ENCODE results near the gene CYP3A7. TPM values are rescaled to one million over a fixed set of nuclear protein-coding genes. Genes with fewer than 3 reads are reported as not detected.
"Not testable (repeated sequence)": the region's sequence is repeated elsewhere in the genome, so short reads cannot be mapped to it uniquely, and the experiment has no call there.

CYP3A7 gene
- total and polyA plus RNA-seq, 2 of the 13 experiments (the other 11 are each of a cell fraction or from before 2014, with no cell fraction given) = 5.8 to 6.4 TPM

GRCh38 chr7:99699946-99700345, 35.0 kb downstream of the CYP3A7 start (continued):
- TF ChIP-seq ZNF646 (CRISPR knock-in tag; IDR thresholded peaks at IDR 0.05) = no peak
- no peak for TF ChIP-seq POLR2AphosphoS5 (IDR thresholded peaks at IDR 0.05; ENCODE audit: low read depth, low read length)

GRCh38 chr7:99698867-99699730, 35.9 kb downstream of the CYP3A7 start:
- H3K36me3 ChIP-seq (replicated peaks in 1 of 2; ENCODE audit: control insufficient read depth in 1 of 2, insufficient read depth in 2 of 2, low read length in 2 of 2); H4K20me1 ChIP-seq (ENCODE audit: insufficient read depth, low read length); H3K4me3 ChIP-seq (replicated peaks in 1 of 3; ENCODE audit: insufficient read depth in 1 of 3, low read depth in 2 of 3, low read length in 3 of 3); H3K9ac ChIP-seq (ENCODE audit: insufficient read depth, low read depth, low read length); DNase-seq (ENCODE audit: low spot score); H3K27me3 ChIP-seq (ENCODE audit: control insufficient read depth in 1 of 2, insufficient read depth in 2 of 2, low read length in 2 of 2); intact Hi-C loops (cut with micrococcal nuclease; ENCODE audit: unreplicated experiment); POLR2A ChIA-PET; H2AFZ ChIP-seq (ENCODE audit: low read length); CTCF ChIA-PET (ENCODE audit: low intra/inter-chr PET ratio, low total read pairs); H3K79me2 ChIP-seq (ENCODE audit: insufficient read depth, low read length); BruUV-seq (replicated peaks); H3K9me3 ChIP-seq (ENCODE audit: low read length); in situ Hi-C loops (cut with HindIII; ENCODE audit: extremely low pct_ligation_motif_present, low pct_unique_long_range_greater_than_20kb); H3K27ac ChIP-seq (ENCODE audit: extremely low read length, insufficient read depth, low read length): not testable (repeated sequence)
- FAIRE-seq (peak; percentile 67), ATAC-seq (peak; percentile 30; the same call in 2 of the 3 replicates)
- Histone ChIP-seq H3K4me2 (ENCODE audit: low read depth, low read length) (peak overlapping the region; percentile 39), H3K4me1 (ENCODE audit: insufficient read depth, low read length) (peaks cover 68% of the 10 kb centered on the region)
- 0 out of 2 replicates have a peak, but pooled peaks have one; percentile 22 for TF ChIP-seq ATF3 (CRISPR knock-in tag; IDR thresholded peaks at IDR 0.05)
- TF ChIP-seq MED1 (CRISPR knock-in tag; IDR thresholded peaks at IDR 0.05) = peak; percentile 26; the same call in 1 of the 2 replicates
- TF ChIP-seq ARID5B (CRISPR knock-in tag; IDR thresholded peaks at IDR 0.05) = 0 out of 2 replicates have a peak, but pooled peaks have one; percentile 26
- TF ChIP-seq FOSL2 (CRISPR knock-in tag; IDR thresholded peaks at IDR 0.05) = peak; percentile 80
- peak; percentile 31; the same call in 1 of the 2 replicates for TF ChIP-seq ELF3 (CRISPR knock-in tag; IDR thresholded peaks at IDR 0.05)
- peak; percentile 47; the same call in 1 of the 2 replicates for TF ChIP-seq GATAD2A (CRISPR knock-in tag; IDR thresholded peaks at IDR 0.05)
- 0 out of 2 replicates have a peak, but pooled peaks have one; percentile 19 for TF ChIP-seq SP5 (CRISPR knock-in tag; IDR thresholded peaks at IDR 0.05; ENCODE audit: borderline replicate concordance, low read depth)
- WGBS (ENCODE audit: low lambda C conversion rate) = 35% methylated on average over 6 of the region's 6 CpGs
